VCaP (cell line): ENCODE measurements around the gene RET.

Experiments used
- H3K27ac ChIP-seq: fragments of 450-650 bp; 2 replicates; pipeline ENCODE4 v1.5.1; 2017
- CTCF ChIP-seq: fragments of 450-650 bp; conservative IDR thresholded peaks from 2 replicates; pipeline ENCODE4 v1.5.1; 2017; ENCODE audit warnings: mild to moderate bottlenecking, moderate library complexity

Gene RET

GRCh38 chr10:43125274-43125845 lies 48.5 kb downstream of the RET start:
- no peak overlapping the region for H3K27ac ChIP-seq

GRCh38 chr10:43125881-43126731 lies 49.2 kb downstream of the RET start:
- H3K27ac ChIP-seq: no peak overlapping the region
- TF ChIP-seq CTCF: no peak

More at GRCh38 chr10:43125274-43125845, 48.5 kb downstream of the RET start:
- TF ChIP-seq CTCF: no peak

GRCh38 chr10:43126759-43127424 lies 50.0 kb downstream of the RET start:
- no peak overlapping the region for H3K27ac ChIP-seq
- TF ChIP-seq CTCF: no peak

- TF ChIP-seq CTCF: no peak
- H3K27ac ChIP-seq: no peak overlapping the region
Observed at GRCh38 chr10:43127442-43127841, 50.6 kb downstream of the RET start.

- no peak overlapping the region for H3K27ac ChIP-seq
- TF ChIP-seq CTCF: no peak
Observed at GRCh38 chr10:43128331-43128730, 51.5 kb downstream of the RET start.

GRCh38 chr10:43128958-43129706 lies 52.3 kb downstream of the RET start:
- H3K27ac ChIP-seq: no peak overlapping the region
- no peak for TF ChIP-seq CTCF

GRCh38 chr10:43130770-43131171 lies 53.9 kb downstream of the RET start:
- no peak overlapping the region for H3K27ac ChIP-seq
- TF ChIP-seq CTCF: no peak
